NCI-H345 treated with DMSO at 0.1 percent for 48 hours (cell line): ENCODE results near the gene PPP1R8.

Source experiments
- DNase-seq: peaks from one replicate; lab custom pipeline; 2025; ENCODE audit not compliant: unreplicated experiment; lab: John Stamatoyannopoulos, UW

PPP1R8 gene

GRCh38 chr1:27889506-27889905 lies 58.9 kb downstream of the PPP1R8 start:
- DNase-seq: no peak

DNA sequence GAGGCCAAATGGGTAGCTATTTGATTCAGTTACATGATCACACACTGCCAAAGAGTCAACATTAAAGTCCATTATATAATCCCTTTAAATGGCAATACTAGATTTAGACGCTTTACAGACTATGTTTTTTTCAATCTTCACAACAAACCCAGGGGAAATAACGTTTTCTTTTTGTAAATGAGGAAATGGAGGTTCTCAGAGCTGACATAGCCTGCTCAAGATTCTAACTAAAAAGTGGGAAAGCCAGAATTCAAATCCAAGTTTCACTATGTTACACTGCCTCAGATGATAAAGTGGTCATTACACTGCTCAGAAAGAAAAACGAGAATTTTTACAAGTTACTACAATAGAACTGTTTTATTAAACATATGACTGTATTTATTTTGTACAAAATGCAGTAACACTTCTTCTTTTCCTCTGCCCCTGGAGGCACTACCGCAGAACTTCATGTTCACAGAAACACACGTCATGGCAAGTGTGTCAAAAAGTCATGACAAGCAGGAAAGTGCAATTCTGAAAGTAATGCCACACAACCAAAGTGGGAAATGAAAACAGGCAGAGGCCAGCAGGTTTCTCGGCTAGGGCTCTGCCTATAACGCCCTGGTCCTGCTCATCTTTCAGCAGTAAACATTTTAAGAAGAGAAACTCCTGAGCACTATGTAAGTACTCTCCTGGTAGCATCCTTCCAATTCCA lies 60.8 kb downstream of the PPP1R8 start:
- DNase-seq: no peak

DNA sequence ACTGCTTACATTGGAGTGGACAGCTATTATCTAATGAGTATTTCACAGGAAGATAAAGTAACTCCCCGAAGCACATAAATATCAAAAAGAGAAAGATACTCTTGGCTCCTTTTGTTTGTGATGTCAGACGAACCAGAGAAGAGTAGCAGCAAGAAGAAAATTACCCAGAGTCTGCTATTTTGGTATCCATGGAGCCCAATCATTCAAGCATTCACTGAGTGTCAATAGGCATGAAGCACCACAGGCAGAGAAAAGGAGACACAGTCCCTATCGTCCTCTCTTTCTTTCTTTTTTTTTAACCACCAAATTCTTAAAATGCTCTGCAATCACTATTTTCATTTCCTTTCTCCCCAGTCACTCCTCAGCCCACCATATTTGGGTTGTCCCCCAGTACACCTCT lies 63.9 kb downstream of the PPP1R8 start:
- no peak for DNase-seq
